Trophoblast cell (in vitro differentiated cells and primary cell): Measurements from ENCODE around the gene TMC3.

ENCODE experiments used
- DNase-seq, 2 donors: peaks; one replicate each; pipeline ENCODE4 v3.0.0-alpha.2; 2016
- H2AFZ ChIP-seq: 2 replicates; pipeline ENCODE4 v1.6.1; 2013; ENCODE audit warnings: low read length, moderate library complexity, mild to moderate bottlenecking; ENCODE audit not compliant: insufficient read depth, poor library complexity
- H2AK5ac ChIP-seq: 2 replicates; pipeline ENCODE4 v1.6.1; 2013; ENCODE audit warnings: mild to moderate bottlenecking, low read length
- H2BK120ac ChIP-seq: 2 replicates; pipeline ENCODE4 v1.6.1; 2013; ENCODE audit warnings: low read length, mild to moderate bottlenecking, moderate library complexity; ENCODE audit not compliant: insufficient read depth, poor library complexity
- H2BK12ac ChIP-seq: 2 replicates; pipeline ENCODE4 v1.6.1; 2013; ENCODE audit warnings: mild to moderate bottlenecking, low read length, moderate library complexity
- H2BK5ac ChIP-seq: 2 replicates; pipeline ENCODE4 v1.6.1; 2013; ENCODE audit warnings: low read length, low read depth, moderate library complexity, mild to moderate bottlenecking; ENCODE audit not compliant: poor library complexity
- H3K14ac ChIP-seq: 2 replicates; pipeline ENCODE4 v1.6.1; 2013; ENCODE audit warnings: mild to moderate bottlenecking, low read length
- H3K18ac ChIP-seq: 2 replicates; pipeline ENCODE4 v1.6.1; 2013; ENCODE audit warnings: mild to moderate bottlenecking, low read length
- H3K23ac ChIP-seq: 2 replicates; pipeline ENCODE4 v1.6.1; 2013; ENCODE audit warnings: low read length
- H3K27ac ChIP-seq: 2 replicates; pipeline ENCODE4 v1.5.1; 2013; ENCODE audit warnings: low read depth, mild to moderate bottlenecking, inconsistent platforms, low read length, moderate library complexity
- H3K27me3 ChIP-seq: 2 replicates; pipeline ENCODE4 v1.6.1; 2013; ENCODE audit warnings: inconsistent platforms, mild to moderate bottlenecking, low read length, moderate library complexity; ENCODE audit not compliant: insufficient read depth
- H3K36me3 ChIP-seq, 2 experiments: 1 replicate in 1 of 2; 2 replicates in 1 of 2; pipeline ENCODE4 v1.6.1; 2013; ENCODE audit warnings: low read length in 2 of 2, mild to moderate bottlenecking in 2 of 2, moderate library complexity in 1 of 2; ENCODE audit not compliant: insufficient read depth in 2 of 2, control insufficient read depth in 1 of 2
- H3K4ac ChIP-seq: 2 replicates; pipeline ENCODE4 v1.6.1; 2013; ENCODE audit warnings: low read depth, mild to moderate bottlenecking, low read length, moderate library complexity
- H3K4me1 ChIP-seq, 2 experiments: 1 replicate in 1 of 2; 2 replicates in 1 of 2; pipeline ENCODE4 v1.6.1; 2013; ENCODE audit warnings: low read length in 2 of 2, mild to moderate bottlenecking in 2 of 2, moderate library complexity in 1 of 2; ENCODE audit not compliant: insufficient read depth in 2 of 2, control insufficient read depth in 1 of 2
- H3K4me2 ChIP-seq: 2 replicates; pipeline ENCODE4 v1.6.1; 2013; ENCODE audit warnings: inconsistent platforms, mild to moderate bottlenecking, low read length, moderate library complexity
- H3K4me3 ChIP-seq: 2 replicates; pipeline ENCODE4 v1.5.1; 2013; ENCODE audit warnings: mild to moderate bottlenecking, low read depth, low read length, inconsistent platforms
- H3K79me1 ChIP-seq: one replicate; pipeline ENCODE4 v1.6.1; 2013; ENCODE audit warnings: low read length
- H3K79me2 ChIP-seq: 2 replicates; pipeline ENCODE4 v1.6.1; 2013; ENCODE audit warnings: low read length, mild to moderate bottlenecking; ENCODE audit not compliant: control insufficient read depth, insufficient read depth, poor library complexity
- H3K9ac ChIP-seq: 2 replicates; pipeline ENCODE4 v1.6.1; 2013; ENCODE audit warnings: mild to moderate bottlenecking, low read length
- H3K9me3 ChIP-seq: 2 replicates; pipeline ENCODE4 v1.6.1; 2013; ENCODE audit warnings: low read depth, mild to moderate bottlenecking, control low read depth, inconsistent platforms, low read length; ENCODE audit not compliant: insufficient read depth
- H4K12ac ChIP-seq: 2 replicates; pipeline ENCODE4 v1.6.1; 2013; ENCODE audit warnings: low read depth, mild to moderate bottlenecking, low read length, moderate library complexity
- H4K8ac ChIP-seq: 2 replicates; pipeline ENCODE4 v1.6.1; 2013; ENCODE audit warnings: low read depth, mild to moderate bottlenecking, low read length, moderate library complexity
- H4K91ac ChIP-seq: one replicate; pipeline ENCODE4 v1.6.1; 2013; ENCODE audit warnings: low read depth, mild to moderate bottlenecking, low read length, moderate library complexity
- WGBS: extraction: QIAGEN DNeasy Blood & Tissue Kit; methylation state at CpG from one replicate; pipeline ENCODE4 v1.1.7; 2013; ENCODE audit warnings: missing lambda C conversion rate; ENCODE audit not compliant: insufficient read length, insufficient coverage; ENCODE audit errors: extremely low coverage; 5-methylcytosine and 5-hydroxymethylcytosine counted together

Gene TMC3

DNA sequence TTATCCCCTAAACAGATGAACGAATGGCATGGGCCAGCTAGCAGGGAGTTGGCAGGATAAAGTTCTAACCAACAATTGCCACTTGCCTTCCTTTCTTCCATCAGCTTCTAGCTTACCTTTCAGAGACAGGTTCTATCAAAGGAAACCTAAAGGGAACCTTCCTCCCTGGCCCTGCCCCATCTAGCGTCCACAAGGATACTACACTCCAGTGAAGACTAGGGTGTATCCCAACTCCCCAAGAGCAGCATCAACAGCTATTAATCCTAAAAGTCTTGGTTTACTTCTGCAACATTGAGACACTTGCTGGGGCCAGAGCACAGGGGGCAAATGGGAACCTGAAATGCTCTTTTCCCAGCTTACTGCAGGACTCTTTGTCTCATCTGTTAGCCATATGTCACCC is 37.0 kb upstream of the TMC3 start:
- no peak overlapping the region for H3K4me3 ChIP-seq
- no peaks in the 10 kb centered on the region for H3K4me1 ChIP-seq
- H3K14ac ChIP-seq, result no peak overlapping the region
- H2BK5ac ChIP-seq, result no peak overlapping the region
- no peak overlapping the region for H4K8ac ChIP-seq
- no CpG with 5 or more reads among the region's 2 CpGs for WGBS
- H3K36me3 ChIP-seq, result no peaks in the 10 kb centered on the region
- no peak overlapping the region for H2AK5ac ChIP-seq
- H3K79me1 ChIP-seq, result no peaks in the 10 kb centered on the region
- DNase-seq, result no peak
- no peaks in the 10 kb centered on the region for H3K79me2 ChIP-seq
- H3K9ac ChIP-seq, result no peak overlapping the region
- no peaks in the 10 kb centered on the region for H3K27me3 ChIP-seq
- no peak overlapping the region for H3K23ac ChIP-seq
- no peak overlapping the region for H2BK12ac ChIP-seq
- no peak overlapping the region for H3K18ac ChIP-seq
- H4K91ac ChIP-seq, result no peak overlapping the region
- H2AFZ ChIP-seq, result no peak overlapping the region
- H4K12ac ChIP-seq, result no peak overlapping the region
- H3K9me3 ChIP-seq, result peaks cover 4% of the 10 kb centered on the region
- no peak overlapping the region for H2BK120ac ChIP-seq
- H3K27ac ChIP-seq, result no peak overlapping the region
- no peak overlapping the region for H3K4me2 ChIP-seq
- no peak overlapping the region for H3K4ac ChIP-seq

DNA sequence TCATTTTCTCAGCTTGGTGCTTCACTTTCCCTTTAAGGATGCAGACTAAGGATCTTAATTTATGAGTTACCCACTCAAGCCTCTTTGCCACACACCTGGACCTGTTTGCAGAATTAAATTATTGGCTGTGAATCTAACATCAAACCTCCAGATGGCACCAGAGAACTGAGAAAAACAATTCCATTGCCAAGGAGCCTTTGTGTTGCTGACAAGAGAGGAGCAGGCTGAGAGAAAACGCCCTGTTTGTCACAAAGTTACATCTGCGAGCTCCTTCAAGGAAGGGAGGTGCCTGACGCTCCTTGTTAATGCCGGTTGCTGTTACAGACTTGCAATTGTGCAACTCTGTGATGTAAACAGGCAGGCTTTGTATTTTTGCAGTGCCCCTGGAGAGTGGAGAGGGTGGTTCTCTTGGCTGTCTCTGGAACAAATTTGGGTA is 36.3 kb upstream of the TMC3 start:
- Histone ChIP-seq H3K23ac (no peak overlapping the region), H3K18ac (no peak overlapping the region), H3K36me3 (no peaks in the 10 kb centered on the region), H2AFZ (peak overlapping the region; percentile 43), H3K4me2 (no peak overlapping the region), H4K91ac (no peak overlapping the region), H3K27ac (no peak overlapping the region), H2BK120ac (no peak overlapping the region), H2BK5ac (no peak overlapping the region), H3K79me1 (no peaks in the 10 kb centered on the region), H3K9me3 (peaks cover 4% of the 10 kb centered on the region), H3K9ac (no peak overlapping the region), H4K8ac (no peak overlapping the region), H3K4ac (no peak overlapping the region), H3K4me3 (no peak overlapping the region), H3K79me2 (no peaks in the 10 kb centered on the region), H4K12ac (no peak overlapping the region), H2AK5ac (no peak overlapping the region), H2BK12ac (no peak overlapping the region), H3K4me1 (no peaks in the 10 kb centered on the region), H3K27me3 (no peaks in the 10 kb centered on the region), H3K14ac (no peak overlapping the region)
- no CpG with 5 or more reads among the region's 4 CpGs for WGBS
- DNase-seq, result peak; percentile 77 to 85

DNA sequence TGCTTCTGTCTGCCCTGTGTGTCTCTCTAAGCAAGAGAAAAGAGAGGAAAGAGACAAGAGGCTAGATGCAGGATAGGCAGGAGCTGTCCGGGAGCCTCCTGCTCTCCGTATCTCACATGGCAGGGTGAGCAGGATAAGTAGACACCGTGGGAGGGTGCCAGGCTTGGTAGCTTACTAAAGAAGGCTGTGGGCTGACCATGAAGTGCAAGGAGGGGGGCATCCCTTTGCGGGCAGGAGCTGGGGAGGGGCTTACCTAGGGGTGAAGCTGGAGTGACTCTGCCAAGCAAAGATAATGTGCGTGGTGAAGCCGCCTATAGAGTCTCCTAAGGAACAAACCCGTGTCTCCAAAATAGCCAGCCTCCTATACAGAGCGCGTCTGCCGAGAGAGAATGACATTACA is 33.7 kb upstream of the TMC3 start:
- Histone ChIP-seq H2BK120ac (no peak overlapping the region), H3K27me3 (no peaks in the 10 kb centered on the region), H3K36me3 (no peaks in the 10 kb centered on the region), H2BK5ac (no peak overlapping the region), H3K14ac (no peak overlapping the region), H3K79me2 (no peaks in the 10 kb centered on the region), H3K4me2 (no peak overlapping the region), H3K9ac (peak overlapping the region; percentile 26), H3K9me3 (no peaks in the 10 kb centered on the region), H2AK5ac (no peak overlapping the region), H3K4ac (no peak overlapping the region), H4K91ac (no peak overlapping the region), H3K18ac (no peak overlapping the region), H3K4me3 (no peak overlapping the region), H3K4me1 (no peaks in the 10 kb centered on the region), H2BK12ac (no peak overlapping the region), H4K8ac (no peak overlapping the region), H3K79me1 (no peaks in the 10 kb centered on the region), H2AFZ (no peak overlapping the region), H4K12ac (no peak overlapping the region), H3K23ac (no peak overlapping the region), H3K27ac (no peak overlapping the region)
- no peak for DNase-seq
- no CpG with 5 or more reads among the region's 10 CpGs for WGBS

DNA sequence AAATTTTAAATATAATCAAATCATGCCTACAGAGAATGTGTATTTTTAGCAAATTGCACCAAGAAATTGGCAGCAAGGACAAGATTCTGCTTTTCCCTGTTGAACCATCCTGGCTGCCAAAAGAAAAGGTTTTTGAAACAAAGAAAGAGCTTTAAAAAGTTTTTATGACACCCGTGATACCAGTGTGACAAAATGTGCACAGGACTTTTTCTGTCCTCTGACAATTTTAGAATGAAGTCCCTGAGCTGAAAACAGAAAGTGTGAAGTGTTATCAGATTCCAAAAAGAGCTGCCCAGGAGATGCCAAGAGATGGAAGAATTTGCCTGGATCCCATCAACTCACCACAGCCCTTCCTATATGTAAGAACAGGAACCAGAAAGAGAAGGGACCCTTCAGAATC is 33.2 kb upstream of the TMC3 start:
- Histone ChIP-seq H3K4me2 (no peak overlapping the region), H3K4ac (no peak overlapping the region), H3K79me1 (no peaks in the 10 kb centered on the region), H3K23ac (no peak overlapping the region), H3K4me3 (no peak overlapping the region), H4K91ac (no peak overlapping the region), H3K79me2 (no peaks in the 10 kb centered on the region), H2BK5ac (no peak overlapping the region), H3K27me3 (no peaks in the 10 kb centered on the region), H3K27ac (no peak overlapping the region), H3K4me1 (no peaks in the 10 kb centered on the region), H2AFZ (no peak overlapping the region), H4K8ac (no peak overlapping the region), H3K36me3 (no peaks in the 10 kb centered on the region), H4K12ac (no peak overlapping the region), H2BK12ac (no peak overlapping the region), H3K14ac (no peak overlapping the region), H3K9me3 (no peaks in the 10 kb centered on the region), H2AK5ac (no peak overlapping the region), H2BK120ac (no peak overlapping the region), H3K9ac (no peak overlapping the region), H3K18ac (no peak overlapping the region)
- no CpG with 5 or more reads among the region's 1 CpG for WGBS
- DNase-seq, result no peak
